Keratinocyte (primary cell): ENCODE data around the gene SMIM30. TPM values are rescaled to one million over a fixed set of nuclear protein-coding genes. Genes with fewer than 3 reads are reported as not detected.

Source experiments
- DNase-seq: peaks from one replicate; pipeline ENCODE4 v3.0.0-alpha.2; 2011; ENCODE audit warnings: low read depth, missing footprints, low spot score
- FAIRE-seq: peaks from 2 replicates; lab custom pipeline; 2011; peaks lifted over from hg19 to GRCh38; lab: Jason Lieb, UNC
- H2AFZ ChIP-seq: 2 replicates; pipeline ENCODE4 v1.6.0; 2012; ENCODE audit warnings: low read length, control low read depth, inconsistent platforms; ENCODE audit not compliant: control insufficient read depth
- H3K27ac ChIP-seq: 2 replicates; pipeline ENCODE4 v1.5.1; 2011; ENCODE audit warnings: low read length; ENCODE audit not compliant: control insufficient read depth, insufficient read depth
- H3K27me3 ChIP-seq: 3 replicates; pipeline ENCODE4 v1.6.0; 2011; ENCODE audit warnings: low read length; ENCODE audit not compliant: control insufficient read depth, insufficient read depth; ENCODE audit errors: extremely low read depth
- H3K36me3 ChIP-seq, 2 experiments: 2 replicates in 1 of 2; 3 replicates in 1 of 2; pipeline ENCODE4 v1.5.1; 2011; ENCODE audit warnings: low read length in 2 of 2, mild to moderate bottlenecking in 1 of 2; ENCODE audit not compliant: control insufficient read depth in 2 of 2, insufficient read depth in 2 of 2; ENCODE audit errors: extremely low read depth in 1 of 2
- H3K4me1 ChIP-seq: 3 replicates; pipeline ENCODE4 v1.5.1; 2011; ENCODE audit warnings: low read length; ENCODE audit not compliant: control insufficient read depth, insufficient read depth; ENCODE audit errors: extremely low read depth
- H3K4me2 ChIP-seq: 3 replicates; pipeline ENCODE4 v1.6.0; 2011; ENCODE audit warnings: low read depth, low read length; ENCODE audit not compliant: control insufficient read depth, insufficient read depth; ENCODE audit errors: extremely low read depth
- H3K4me3 ChIP-seq, 3 experiments: fragments of 200-600 bp in 1 of 3; sonication (generic) in 1 of 3; 2 replicates in 2 of 3; 3 replicates in 1 of 3; pipeline ENCODE4 v1.5.1; 2011 to 2016; ENCODE audit warnings: low read length in 3 of 3, mild to moderate bottlenecking in 3 of 3, control low read depth in 2 of 3, inconsistent platforms in 1 of 3, low read depth in 1 of 3, mixed read lengths in 1 of 3, mixed run types in 1 of 3, moderate library complexity in 1 of 3; ENCODE audit not compliant: control insufficient read depth in 2 of 3, insufficient read depth in 2 of 3; ENCODE audit errors: extremely low read depth in 1 of 3
- H3K79me2 ChIP-seq: 2 replicates; pipeline ENCODE4 v1.6.0; 2012; ENCODE audit warnings: low read length; ENCODE audit not compliant: control insufficient read depth, insufficient read depth
- H3K9ac ChIP-seq: 3 replicates; pipeline ENCODE4 v1.6.0; 2011; ENCODE audit warnings: low read length; ENCODE audit not compliant: control insufficient read depth, insufficient read depth; ENCODE audit errors: extremely low read depth
- H3K9me1 ChIP-seq: 3 replicates; pipeline ENCODE4 v1.6.0; 2011; ENCODE audit warnings: low read length; ENCODE audit not compliant: control insufficient read depth, insufficient read depth; ENCODE audit errors: extremely low read depth
- H3K9me3 ChIP-seq: 2 replicates; pipeline ENCODE4 v1.5.1; 2012; ENCODE audit warnings: low read depth, low read length; ENCODE audit not compliant: control insufficient read depth
- H4K20me1 ChIP-seq: 3 replicates; pipeline ENCODE4 v1.6.0; 2011; ENCODE audit warnings: low read length; ENCODE audit not compliant: control insufficient read depth, insufficient read depth; ENCODE audit errors: extremely low read depth
- CTCF ChIP-seq, 3 experiments: IDR thresholded peaks in 1 of 3; conservative IDR thresholded peaks in 1 of 3; optimal IDR thresholded peaks in 1 of 3; 2 replicates in 2 of 3; 3 replicates in 1 of 3; pipeline versions ENCODE3 to v1.5.1; 2011; ENCODE audit warnings: low read length in 3 of 3, mild to moderate bottlenecking in 3 of 3, moderate library complexity in 2 of 3, control low read depth in 1 of 3, inconsistent platforms in 1 of 3; ENCODE audit not compliant: insufficient read depth in 2 of 3; ENCODE audit errors: extremely low read depth in 1 of 3
- EZH2 ChIP-seq: IDR thresholded peaks from one replicate; pipeline ENCODE4 v1.6.1; 2012; ENCODE audit warnings: inconsistent platforms, mild to moderate bottlenecking, low read length, moderate library complexity
- dilution Hi-C: fragments of 300-500 bp; cut with MboI; formaldehyde crosslinking; loops from one replicate; pipeline ENCODE4 v1.7.0; 2020; ENCODE audit warnings: low sequenced_read_pairs; ENCODE audit not compliant: extremely low pct_ligation_motif_present
- polyA plus RNA-seq, 5 experiments: library from polyadenylated mRNA; depleted of rRNA in 3 of 5; stranded (reverse) in 3 of 5; stranded (forward) in 1 of 5; unstranded in 1 of 5; fragments of >200 nt; gene quantifications; 1 replicate in 1 of 5; 2 replicates in 3 of 5; 3 replicates in 1 of 5; pipeline versions ENCODE4 v1.2.1 to v1.2.3, GENCODE V29; 2011 to 2012; ENCODE audit warnings: missing spikeins in 2 of 5, low read depth in 1 of 5, low replicate concordance in 1 of 5

The SMIM30 gene
- polyA plus RNA-seq, 1 donor (not counting 4 experiments of a cell fraction or from before 2014, with no cell fraction given), result 94.5 TPM

- no peak for TF ChIP-seq EZH2
- TF ChIP-seq CTCF (optimal IDR thresholded peaks at IDR 0.05 in 1 of 3, IDR thresholded peaks at IDR 0.05 in 1 of 3, conservative IDR thresholded peaks at IDR 0.05 in 1 of 3; ENCODE audit: extremely low read depth in 1 of 3, insufficient read depth in 2 of 3, low read length in 3 of 3), result no peak
- Histone ChIP-seq H2AFZ (peak overlapping the region; percentile 88), H3K4me3 (peak overlapping the region in 2 of 3 experiments; percentile 3 to 48), H3K4me2 (peak overlapping the region; percentile 92), H3K79me2 (no peaks in the 10 kb centered on the region), H3K9me3 (no peaks in the 10 kb centered on the region), H3K9ac (no peak overlapping the region), H3K27me3 (no peaks in the 10 kb centered on the region), H3K9me1 (no peaks in the 10 kb centered on the region), H3K36me3 (no peaks in the 10 kb centered on the region), H3K4me1 (peaks cover 13% of the 10 kb centered on the region), H4K20me1 (no peaks in the 10 kb centered on the region), H3K27ac (no peak overlapping the region)
- FAIRE-seq (peak; percentile 51), DNase-seq (no peak)
- dilution Hi-C loops, result no loop called here
These were observed 32.5 kb downstream of the SMIM30 start for GRCh38 chr7:113085781-113086390.

- Histone ChIP-seq H3K9me3 (no peaks in the 10 kb centered on the region), H3K27me3 (no peaks in the 10 kb centered on the region), H3K79me2 (no peaks in the 10 kb centered on the region), H3K4me1 (peaks cover 13% of the 10 kb centered on the region), H2AFZ (no peak overlapping the region), H3K27ac (no peak overlapping the region), H3K36me3 (no peaks in the 10 kb centered on the region), H3K4me2 (no peak overlapping the region), H3K4me3 (no peak overlapping the region), H3K9ac (no peak overlapping the region), H3K9me1 (no peaks in the 10 kb centered on the region), H4K20me1 (no peaks in the 10 kb centered on the region)
- DNase-seq, result no peak
- TF ChIP-seq CTCF (optimal IDR thresholded peaks at IDR 0.05 in 1 of 3, IDR thresholded peaks at IDR 0.05 in 1 of 3, conservative IDR thresholded peaks at IDR 0.05 in 1 of 3; ENCODE audit: extremely low read depth in 1 of 3, insufficient read depth in 2 of 3, low read length in 3 of 3) (no peak), EZH2 (no peak)
- no peak for FAIRE-seq
- dilution Hi-C loops, result no loop called here
These were observed 33.7 kb downstream of the SMIM30 start for GRCh38 chr7:113084496-113085172.
